Measurements from ENCODE around the gene BCAT1.
A peak's percentile ranks its signal among the peaks of the same experiment; 100 is the strongest.

- TF ChIP-seq CTCF (IDR thresholded peaks at IDR 0.05) (peak in 1 of 4 experiments; percentile 23), POLR2AphosphoS5 (IDR thresholded peaks at IDR 0.05) (no peak)
Observed at GRCh38 chr12:24852420-24852819, 96.5 kb downstream of the BCAT1 start.
